ENCODE results near the gene NEMP1.

The NEMP1 gene

DNA sequence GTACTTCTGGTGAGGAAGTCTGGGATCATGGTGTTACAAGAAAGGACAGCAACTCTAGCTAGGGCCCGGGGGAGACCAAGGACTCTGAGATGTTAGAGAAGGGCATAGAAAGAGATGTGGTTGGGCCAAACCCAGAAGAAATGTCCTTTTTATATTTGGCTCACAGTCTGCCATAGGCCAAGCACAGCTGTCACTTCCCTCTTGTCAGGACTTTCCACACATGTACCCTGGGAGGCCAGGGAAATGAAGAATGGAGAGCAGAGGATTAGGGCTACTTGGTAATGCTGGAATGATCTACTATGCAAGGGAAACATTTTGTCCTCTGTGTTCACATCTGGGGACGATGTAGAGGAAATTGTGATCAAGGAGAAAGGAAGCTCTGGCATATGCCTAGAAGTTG, 37.8 kb downstream of the NEMP1 start:
- TF ChIP-seq, protein P1, sequence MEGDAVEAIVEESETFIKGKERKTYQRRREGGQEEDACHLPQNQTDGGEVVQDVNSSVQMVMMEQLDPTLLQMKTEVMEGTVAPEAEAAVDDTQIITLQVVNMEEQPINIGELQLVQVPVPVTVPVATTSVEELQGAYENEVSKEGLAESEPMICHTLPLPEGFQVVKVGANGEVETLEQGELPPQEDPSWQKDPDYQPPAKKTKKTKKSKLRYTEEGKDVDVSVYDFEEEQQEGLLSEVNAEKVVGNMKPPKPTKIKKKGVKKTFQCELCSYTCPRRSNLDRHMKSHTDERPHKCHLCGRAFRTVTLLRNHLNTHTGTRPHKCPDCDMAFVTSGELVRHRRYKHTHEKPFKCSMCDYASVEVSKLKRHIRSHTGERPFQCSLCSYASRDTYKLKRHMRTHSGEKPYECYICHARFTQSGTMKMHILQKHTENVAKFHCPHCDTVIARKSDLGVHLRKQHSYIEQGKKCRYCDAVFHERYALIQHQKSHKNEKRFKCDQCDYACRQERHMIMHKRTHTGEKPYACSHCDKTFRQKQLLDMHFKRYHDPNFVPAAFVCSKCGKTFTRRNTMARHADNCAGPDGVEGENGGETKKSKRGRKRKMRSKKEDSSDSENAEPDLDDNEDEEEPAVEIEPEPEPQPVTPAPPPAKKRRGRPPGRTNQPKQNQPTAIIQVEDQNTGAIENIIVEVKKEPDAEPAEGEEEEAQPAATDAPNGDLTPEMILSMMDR (IDR thresholded peaks at IDR 0.05) = no peak

GRCh38 chr12:57040211-57040610, 38.4 kb downstream of the NEMP1 start:
- TF ChIP-seq, protein P1 (IDR thresholded peaks at IDR 0.05) = no peak

GRCh38 chr12:57039016-57039798, 39.4 kb downstream of the NEMP1 start:
- TF ChIP-seq, protein P1 (IDR thresholded peaks at IDR 0.05) = no peak

DNA sequence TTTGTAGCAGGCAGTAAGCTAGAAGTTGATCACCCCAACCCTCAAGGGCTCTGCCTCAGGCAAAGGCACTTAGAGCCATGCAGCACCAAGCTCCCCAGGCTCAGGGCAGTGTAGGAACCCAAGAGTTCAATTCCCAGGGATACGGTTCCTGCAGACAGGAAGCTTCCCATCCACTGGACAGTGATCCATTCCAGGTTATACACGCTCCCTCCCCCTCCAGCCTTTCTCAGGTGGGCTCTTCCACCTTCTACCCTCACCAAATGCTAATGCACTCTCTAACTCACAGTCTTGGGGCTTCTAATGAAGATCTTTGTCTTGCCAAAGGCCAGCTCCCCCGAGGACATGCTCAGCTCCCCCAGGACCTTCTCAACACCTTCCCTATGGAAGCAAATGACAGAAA, 41.3 kb downstream of the NEMP1 start:
- TF ChIP-seq, protein P1 (IDR thresholded peaks at IDR 0.05) = no peak

- TF ChIP-seq, protein P1 (IDR thresholded peaks at IDR 0.05) = no peak
Observed at GRCh38 chr12:57033431-57033830, 45.2 kb downstream of the NEMP1 start.

DNA sequence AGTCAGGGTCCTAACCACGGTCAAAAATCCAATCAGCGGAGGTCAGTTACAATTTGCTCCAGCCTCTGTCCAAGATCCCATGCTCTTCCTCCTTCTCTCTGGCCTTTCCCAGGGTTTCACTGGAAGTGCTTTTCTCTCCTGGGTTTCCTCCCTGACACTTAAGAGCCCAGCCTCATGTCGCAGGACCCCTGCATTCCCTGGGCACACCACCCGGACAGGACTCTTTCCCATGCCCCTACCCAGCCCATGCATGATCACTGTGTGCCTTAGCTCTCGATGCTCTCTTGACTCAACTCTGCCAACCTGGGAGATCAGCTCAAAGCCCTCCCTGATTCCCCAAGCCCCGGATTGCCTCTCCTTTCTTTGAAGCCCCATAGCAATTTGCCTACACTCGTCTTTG, 46.8 kb downstream of the NEMP1 start:
- TF ChIP-seq, protein P1 (IDR thresholded peaks at IDR 0.05) = no peak

- TF ChIP-seq, protein P1 (IDR thresholded peaks at IDR 0.05) = no peak
Observed at GRCh38 chr12:57031138-57031725, 47.4 kb downstream of the NEMP1 start.
